GM21825 (cell line): ENCODE results near the gene RBM18.

Source experiments
- ATAC-seq: cut with Tn5 transposase; IDR thresholded peaks from one replicate; pipeline ENCODE4 v1.9.1; 2021; ENCODE audit warnings: mild to moderate bottlenecking, moderate library complexity; ENCODE audit not compliant: unreplicated experiment

The RBM18 gene

DNA sequence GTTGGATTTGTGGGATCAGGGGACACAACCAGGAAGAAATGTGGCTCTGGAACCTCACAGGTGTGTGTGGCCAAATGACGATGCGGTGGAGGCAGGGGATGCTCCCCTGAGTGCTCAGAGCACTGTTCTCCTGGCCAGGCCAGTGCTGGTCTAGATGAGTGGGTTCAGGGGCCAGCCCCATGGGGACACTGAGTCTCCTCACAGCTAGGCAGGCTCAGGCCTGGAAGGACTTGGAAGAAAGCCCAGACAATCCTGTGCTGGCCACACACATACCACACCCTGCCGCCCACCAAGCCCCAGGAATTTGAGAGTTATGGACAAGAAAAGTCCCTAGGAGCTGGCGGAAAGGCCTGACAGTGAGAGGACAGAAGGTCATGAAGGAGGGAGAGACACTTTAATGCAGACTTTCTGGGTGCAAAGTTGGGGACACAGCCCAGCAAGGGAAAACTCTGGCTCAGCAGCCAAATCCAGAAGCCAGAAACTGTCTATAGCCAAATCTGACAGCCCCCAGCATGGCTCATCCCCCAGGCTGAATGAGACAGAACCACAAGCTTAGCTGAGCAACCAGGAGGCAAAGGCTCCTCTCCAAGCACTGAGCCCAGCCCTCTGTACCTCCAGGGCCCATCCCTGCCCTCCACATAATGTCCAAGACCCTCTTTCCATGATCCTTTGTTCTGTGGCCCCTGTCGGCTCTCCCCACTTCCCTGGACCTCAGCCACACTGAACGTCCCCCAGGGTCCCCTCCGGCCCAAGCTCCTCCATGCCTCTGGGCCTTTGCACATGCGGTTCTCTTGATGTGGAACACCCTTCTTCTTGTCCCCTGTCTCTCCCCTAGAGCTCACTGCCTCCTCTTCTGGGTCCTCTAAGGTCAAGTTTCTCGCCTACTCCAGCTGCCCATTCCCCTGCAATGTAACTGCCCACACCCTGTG, 58.3 kb downstream of the RBM18 start:
- ATAC-seq = no peak

DNA sequence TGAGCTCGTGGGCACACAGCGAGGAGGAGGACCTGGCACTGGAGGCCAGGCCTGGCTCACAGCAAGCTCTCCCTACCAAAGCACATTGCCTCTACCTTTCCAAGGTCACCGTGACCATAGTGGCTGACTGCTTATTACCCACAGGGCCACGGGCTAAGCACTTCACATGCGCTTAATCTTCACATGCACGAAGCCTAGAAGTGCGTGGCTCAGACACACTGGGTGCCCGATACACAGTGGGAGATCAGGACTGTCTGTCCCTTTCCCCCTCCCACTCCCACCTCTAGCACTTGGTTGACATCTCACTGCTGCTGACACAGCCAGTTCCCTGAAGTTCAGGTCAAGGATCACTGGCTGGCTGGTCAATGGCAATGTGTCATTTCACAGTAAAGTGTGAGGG, 59.5 kb downstream of the RBM18 start:
- ATAC-seq = no peak

DNA sequence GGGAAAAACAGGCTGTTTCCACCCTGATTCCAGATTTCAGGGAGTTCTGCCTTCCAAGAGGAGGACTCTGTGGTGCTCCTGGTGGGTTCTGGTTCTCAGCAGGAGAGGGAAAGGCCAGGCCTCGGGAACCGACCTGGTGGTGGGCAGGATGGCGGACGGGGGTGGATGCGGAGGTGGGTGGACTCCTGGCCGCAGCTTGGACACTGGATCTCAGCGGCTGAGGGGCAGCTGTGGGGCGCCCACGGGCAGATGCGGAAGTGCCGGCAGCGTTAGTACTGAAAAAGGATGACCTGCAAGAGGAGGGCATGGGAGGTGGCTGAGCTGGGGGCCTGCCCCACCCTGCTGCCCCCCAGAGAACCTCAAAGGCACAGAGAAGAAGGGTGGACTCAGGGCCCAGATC, 60.1 kb downstream of the RBM18 start:
- no peak for ATAC-seq

DNA sequence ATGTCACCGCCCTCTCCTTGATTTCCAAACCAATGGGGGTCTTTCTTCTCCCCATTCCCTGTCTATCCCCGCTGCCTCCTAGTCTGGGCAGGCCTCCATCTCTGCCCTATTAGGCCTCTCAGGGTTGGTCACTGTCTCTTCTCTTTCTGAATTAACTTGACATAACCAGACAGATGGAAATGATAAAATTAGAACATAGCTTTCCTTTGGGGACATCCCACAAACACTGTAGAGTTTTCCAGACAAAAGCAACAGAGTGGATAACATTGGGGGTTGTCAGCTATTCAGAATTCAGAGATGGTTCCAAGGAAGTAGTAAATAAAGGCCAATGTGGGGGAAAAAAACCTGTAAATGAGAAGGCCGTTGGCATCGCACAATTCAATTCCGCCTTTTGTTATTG, 60.6 kb downstream of the RBM18 start:
- no peak for ATAC-seq

DNA sequence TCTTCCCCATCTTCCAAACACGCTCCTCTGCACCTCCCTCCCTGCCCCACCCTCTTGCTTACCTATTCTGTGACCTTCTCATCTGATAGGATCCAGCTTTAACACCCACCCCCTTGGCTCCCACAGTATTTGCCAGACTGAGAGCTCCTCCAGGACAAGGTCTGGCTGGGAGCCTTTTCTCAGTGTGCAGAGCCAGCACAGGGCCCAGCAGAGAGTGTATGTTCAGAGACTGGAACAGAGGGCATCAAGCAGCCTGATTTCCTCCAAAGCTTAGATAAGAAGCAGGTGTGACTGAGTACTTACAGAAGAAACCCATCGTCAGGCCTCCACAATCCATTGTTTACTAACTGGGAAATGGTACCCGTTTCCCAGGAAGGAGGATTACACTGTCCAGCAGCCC, 62.5 kb downstream of the RBM18 start:
- ATAC-seq = no peak

DNA sequence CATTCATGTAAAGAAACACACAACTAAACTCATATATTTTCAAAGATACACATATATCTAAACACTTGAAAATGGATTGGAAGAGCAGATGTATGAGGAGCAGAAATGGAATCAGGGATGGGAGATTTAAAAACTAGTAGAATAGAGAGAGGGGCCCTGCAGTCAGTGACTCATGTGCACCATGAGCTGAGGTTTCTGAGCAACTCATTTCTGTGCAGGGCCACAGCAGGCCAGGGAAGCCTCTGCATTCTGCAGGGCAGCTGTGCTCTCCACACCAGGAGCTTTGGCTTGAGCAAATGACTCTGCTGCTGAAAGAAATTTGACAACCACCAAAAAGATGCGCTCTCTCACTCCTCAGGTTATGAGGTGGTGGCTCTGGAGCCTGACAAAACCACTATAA, 63.0 kb downstream of the RBM18 start:
- no peak for ATAC-seq

DNA sequence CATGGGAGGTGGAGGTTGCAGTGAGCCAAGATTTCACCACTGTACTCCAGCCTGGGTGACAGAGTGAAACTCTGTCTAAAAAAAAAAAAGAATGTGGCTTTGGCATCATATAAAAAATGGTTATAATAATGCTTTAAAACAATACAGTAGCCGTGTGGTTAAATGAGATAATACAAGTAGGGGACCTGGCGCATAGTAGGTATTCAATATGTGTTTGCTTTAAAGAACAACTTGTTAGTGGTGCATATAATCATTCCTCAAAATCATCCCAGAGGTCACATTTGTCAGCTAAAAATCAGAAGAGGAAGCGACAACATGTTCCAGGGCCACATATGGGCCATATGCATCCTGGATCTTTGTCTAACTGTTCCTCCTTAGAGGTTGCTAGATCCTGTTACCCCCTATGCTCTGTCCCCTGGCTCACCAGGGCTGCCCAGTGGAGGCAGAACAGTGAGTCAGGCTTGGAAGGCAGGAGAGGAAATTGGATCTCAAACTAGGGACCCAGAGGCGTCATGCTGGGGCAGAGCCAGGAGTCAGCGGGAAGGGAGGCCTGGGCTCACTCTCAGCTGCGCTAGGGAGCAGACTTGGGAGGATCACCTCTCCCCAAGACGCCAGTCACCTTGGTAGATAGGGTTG, 63.6 kb downstream of the RBM18 start:
- no peak for ATAC-seq

DNA sequence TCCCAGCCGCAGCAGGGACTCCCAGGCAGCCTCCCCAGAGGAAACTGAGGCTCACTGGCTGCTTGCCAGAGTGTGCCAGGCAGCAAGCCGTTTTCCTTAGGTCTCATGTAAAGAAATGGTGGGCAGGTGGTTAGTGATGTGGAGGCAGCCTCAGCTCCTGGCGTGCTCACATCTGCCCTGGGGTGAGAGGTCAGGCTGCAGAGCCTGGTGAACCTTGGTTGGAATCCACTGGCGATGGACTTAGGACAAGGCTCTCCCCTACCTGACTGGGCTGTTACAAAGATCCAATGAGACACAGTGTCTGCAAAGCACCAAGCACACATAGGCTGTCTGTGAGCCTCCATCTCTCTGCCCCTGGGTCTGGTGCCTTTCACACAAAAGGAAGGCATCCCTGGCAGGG, 66.8 kb downstream of the RBM18 start:
- no peak for ATAC-seq

DNA sequence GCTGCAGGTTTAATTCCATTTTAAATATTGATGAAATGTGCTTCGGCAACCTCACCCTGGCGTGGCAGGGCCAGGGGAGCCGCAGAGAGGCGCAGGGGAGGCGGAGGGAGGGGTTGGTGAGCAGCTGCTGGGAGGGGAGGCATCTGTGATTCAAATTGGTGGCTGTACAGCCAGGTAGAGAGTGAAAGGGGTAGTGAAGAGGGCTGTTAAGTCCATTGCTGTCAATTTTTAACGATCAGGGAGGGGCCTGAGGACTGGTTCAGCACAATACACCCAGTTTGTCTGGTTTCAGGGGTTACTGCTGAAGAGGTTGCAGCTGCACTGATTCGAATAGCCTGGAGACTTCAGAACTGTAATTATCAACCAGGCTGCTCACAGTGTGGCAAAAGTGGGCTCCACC, 67.2 kb downstream of the RBM18 start:
- no peak for ATAC-seq

DNA sequence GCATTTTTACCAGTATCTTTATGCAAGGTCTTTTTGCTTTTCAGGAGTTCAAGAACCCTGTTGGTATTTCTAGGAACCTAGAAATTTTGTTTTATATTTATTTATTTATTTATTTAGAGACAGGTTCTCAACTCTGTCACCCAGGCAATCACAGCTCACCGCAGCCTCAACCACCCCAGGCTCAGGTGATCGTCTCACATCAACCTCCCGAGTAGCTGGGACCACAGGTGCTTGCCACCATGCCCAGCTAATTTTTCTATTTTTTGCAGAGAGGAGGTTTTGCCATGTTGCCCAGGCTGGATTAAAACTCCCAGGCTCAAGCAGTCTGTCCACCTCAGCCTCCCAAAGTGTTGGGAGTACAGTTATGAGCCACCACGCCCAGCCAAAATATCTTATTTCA, 68.8 kb downstream of the RBM18 start:
- no peak for ATAC-seq

DNA sequence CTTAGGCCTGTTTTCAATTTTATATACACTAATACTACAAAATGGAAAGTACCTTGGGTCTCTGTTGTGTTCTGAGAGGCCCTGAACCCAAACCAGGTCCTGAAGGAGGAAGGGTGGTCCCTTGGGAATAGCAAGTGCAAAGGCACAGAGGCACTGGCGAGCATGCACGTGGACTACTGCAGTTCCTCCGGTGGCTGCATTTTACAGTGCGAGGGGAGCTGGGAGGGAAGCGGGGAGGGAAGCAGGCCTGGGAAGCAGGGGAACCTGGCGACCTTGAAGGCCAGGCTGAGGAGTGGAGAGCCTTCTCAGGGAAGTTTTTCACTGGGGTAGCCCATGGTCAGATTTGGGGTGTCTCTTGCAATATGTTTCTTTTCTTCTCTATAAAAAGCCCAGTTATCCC, 71.0 kb downstream of the RBM18 start:
- no peak for ATAC-seq

DNA sequence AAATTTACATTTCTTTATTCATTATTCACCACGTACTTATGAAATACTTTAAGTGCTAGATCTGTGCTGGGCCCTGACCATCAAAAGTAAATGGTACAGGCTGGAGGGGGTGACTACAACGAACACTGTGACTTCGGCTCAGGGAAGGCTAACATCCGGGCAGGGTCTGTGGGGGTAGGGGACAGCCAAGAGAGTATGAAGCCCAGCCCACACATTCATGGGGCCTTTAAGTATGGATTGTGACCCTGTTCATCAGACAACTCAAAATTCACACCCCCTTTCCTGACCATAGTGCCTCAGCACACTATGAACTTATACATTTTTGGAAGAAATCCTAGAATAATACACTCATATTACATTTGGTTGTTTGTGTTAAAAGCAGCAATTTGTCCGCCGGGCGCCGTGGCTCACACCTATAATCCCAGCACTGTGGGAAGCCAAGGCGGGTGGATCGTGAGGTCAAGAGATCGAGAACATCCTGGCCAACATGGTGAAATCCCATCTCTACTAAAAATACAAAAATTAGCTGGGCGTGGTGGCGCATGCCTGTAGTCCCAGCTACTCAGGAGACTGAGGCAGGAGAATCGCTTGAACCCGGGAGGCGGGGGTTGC, 71.6 kb downstream of the RBM18 start:
- ATAC-seq = no peak

DNA sequence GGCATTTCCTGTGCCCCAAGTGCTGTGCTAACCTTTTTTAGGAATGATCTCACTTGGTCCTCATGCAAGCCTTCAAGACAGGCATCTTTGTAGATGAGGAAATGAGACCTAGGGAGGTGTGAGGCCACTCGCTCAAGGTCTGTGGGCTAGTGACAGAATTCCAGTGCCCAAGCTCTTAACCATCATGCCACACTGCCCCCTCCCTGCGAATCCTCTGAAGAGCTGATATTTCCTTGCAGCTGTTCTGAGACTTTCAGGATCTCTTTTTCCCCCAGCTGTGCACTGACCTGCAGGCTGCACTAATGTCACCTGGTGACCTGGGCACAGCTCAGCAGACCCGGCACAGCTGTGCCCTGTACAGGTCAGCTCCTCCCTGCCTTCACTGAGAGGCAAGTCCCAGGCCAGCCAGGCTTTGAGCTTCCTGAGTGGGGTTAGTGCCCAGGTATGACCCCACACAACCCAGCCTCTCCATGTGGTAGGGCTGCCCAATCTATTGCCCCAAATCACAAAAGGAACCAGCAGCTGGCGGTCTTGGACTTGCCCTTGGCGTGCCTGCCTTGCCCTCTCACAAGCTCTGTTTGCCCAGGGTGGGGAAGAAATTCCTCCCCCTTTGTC, 72.3 kb downstream of the RBM18 start:
- no peak for ATAC-seq

DNA sequence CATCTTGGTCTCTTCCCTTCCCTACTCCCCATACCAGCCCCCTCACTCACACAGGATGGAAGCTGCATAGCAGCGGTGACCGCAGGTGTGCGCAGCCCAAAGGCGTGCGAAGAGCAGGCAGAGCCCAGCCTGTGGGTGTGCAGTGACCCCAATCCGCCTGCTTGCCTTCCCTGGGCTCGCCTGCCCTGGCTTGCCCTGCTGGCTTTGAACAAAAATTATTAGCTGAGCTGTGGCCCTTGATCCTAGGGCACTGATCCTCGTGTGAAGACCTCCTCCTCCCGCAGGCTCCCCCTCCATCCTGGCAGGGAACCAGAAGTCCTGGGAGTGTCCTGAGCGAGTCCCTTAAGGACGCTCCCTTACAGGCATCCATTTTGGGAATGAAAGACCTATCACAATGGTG, 73.1 kb downstream of the RBM18 start:
- no peak for ATAC-seq

DNA sequence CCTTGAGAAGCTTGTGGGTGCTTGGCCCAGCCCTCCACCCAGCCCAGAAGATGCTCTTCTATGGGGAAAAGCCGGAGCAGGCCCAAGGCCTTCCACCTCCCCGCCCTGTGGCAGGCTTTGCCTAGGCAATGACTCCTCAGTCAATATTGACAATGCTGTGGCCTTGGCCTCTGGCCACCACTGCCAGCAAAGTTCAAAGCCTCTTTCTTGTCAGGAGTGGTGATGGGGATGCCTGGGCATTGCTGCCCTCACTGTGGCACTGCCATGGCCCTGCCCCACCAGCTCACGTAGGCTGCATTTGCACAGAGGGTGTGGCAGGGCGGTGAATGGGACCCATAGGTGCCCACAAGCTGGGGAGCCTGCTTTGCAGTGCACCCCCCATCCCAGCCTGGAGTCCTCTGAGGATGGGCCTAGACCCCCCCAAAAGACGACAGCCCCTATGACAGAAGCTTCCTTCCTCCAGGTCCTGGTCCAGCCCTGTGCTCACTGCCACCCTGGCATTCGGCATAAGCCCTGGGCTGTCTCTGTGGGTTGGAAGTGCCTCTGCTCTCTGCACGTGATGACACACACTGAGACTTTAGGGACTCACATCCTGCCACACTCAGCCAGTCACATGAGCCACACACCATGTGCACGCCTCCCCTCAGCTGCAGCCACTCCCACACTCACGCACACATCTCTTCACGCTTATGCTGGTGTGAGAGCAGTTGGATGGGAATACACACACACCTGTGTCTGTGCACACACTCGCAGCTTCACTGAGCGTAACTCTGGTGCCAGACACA, 73.9 kb downstream of the RBM18 start:
- ATAC-seq = no peak

DNA sequence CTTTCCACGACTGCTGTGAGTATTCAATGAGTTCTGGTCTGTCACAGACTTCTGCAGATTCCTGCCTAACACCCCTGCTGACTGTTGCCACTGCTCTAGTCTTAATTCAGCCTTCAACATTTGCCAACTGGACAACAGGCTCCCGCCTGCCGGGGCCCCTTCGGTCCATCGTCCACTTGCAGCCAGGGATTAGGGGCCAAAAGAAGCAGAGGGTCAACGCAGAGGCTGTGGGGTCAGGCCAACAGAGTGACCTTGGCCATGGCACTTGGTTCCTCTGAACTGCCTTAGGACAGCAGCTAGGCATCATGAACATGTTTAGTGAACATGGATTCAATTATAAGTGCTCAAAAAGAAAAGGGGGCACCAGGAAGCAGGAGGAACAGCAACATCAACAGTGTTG, 76.3 kb downstream of the RBM18 start:
- ATAC-seq = no peak
